Measurements from ENCODE around the gene FMN2. TPM values are rescaled to one million over a fixed set of nuclear protein-coding genes. Genes with fewer than 3 reads are reported as not detected.

Gene FMN2
- total RNA-seq, 1 experiment from 2014 or later, result not detected

DNA sequence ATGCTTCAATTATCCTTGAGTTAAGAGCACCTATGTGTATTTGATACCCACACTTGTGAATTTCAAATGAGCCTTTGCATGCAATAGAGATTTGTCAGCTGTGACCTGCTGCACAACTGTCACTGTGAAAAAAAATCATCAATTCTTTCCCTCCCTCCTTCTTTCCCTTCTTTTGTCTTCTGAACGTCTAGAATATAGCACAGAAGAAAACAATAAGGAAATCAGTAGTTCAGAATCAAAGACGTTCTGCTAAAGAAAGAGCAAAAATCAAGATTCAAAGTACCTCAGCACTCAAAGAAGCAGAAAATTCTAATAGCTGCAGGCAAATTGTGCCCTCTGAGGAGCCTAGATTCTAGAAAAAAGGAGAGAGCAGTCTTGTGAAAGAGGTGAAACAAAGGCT, 1.7 kb upstream of the FMN2 start:
- no peak overlapping the region for H3K4me3 ChIP-seq (ENCODE audit: low read depth, low read length)
- H3K36me3 Mint-ChIP-seq (ENCODE audit: insufficient read depth, unreplicated experiment), result no peaks in the 10 kb centered on the region
- DNase-seq, result no peak
- H3K4me3 Mint-ChIP-seq (ENCODE audit: unreplicated experiment), result no peak overlapping the region
- no peaks in the 10 kb centered on the region for H3K9me3 ChIP-seq
- no TSS peak for BruUV-seq (replicated peaks)
- no peaks in the 10 kb centered on the region for H3K4me1 Mint-ChIP-seq (ENCODE audit: low read depth, unreplicated experiment)
- H3K36me3 ChIP-seq (ENCODE audit: control insufficient read depth, insufficient read depth, low read length), result no peaks in the 10 kb centered on the region
- ChIA-PET CTCF (no interaction called here), POLR2A (no interaction called here)
- no peaks in the 10 kb centered on the region; the same call in 1 of the 2 replicates for H3K27me3 ChIP-seq (replicated peaks; ENCODE audit: control insufficient read depth, insufficient read depth, low read length)
- H3K4me1 ChIP-seq, result 0 out of 2 replicates have a peak, but pooled peaks cover 4% of the 10 kb centered on the region
- intact Hi-C loops (cut with micrococcal nuclease; ENCODE audit: unreplicated experiment), result no loop called here
- peaks cover 24% of the 10 kb centered on the region for H3K27me3 Mint-ChIP-seq (ENCODE audit: insufficient read depth, unreplicated experiment)
- no peaks in the 10 kb centered on the region for H3K9me3 Mint-ChIP-seq (ENCODE audit: unreplicated experiment)
- TF ChIP-seq CTCF (IDR thresholded peaks at IDR 0.05; ENCODE audit: insufficient read depth in 1 of 2, low read depth in 1 of 2, low read length in 1 of 2, severe bottlenecking in 1 of 2, unreplicated experiment in 1 of 2), result no peak
- H3K27ac Mint-ChIP-seq (ENCODE audit: unreplicated experiment), result no peak overlapping the region

- Histone ChIP-seq H3K9me3 (no peaks in the 10 kb centered on the region), H3K4me1 (0 out of 2 replicates have a peak, but pooled peaks cover 4% of the 10 kb centered on the region), H3K27me3 (replicated peaks; ENCODE audit: control insufficient read depth, insufficient read depth, low read length) (no peaks in the 10 kb centered on the region; the same call in 1 of the 2 replicates), H3K36me3 (ENCODE audit: control insufficient read depth, insufficient read depth, low read length) (no peaks in the 10 kb centered on the region), H3K4me3 (ENCODE audit: low read depth, low read length) (no peak overlapping the region)
- intact Hi-C loops (cut with micrococcal nuclease; ENCODE audit: unreplicated experiment), result no loop called here
- TF ChIP-seq CTCF (IDR thresholded peaks at IDR 0.05; ENCODE audit: insufficient read depth in 1 of 2, low read depth in 1 of 2, low read length in 1 of 2, severe bottlenecking in 1 of 2, unreplicated experiment in 1 of 2), result no peak
- no TSS peak for BruUV-seq (replicated peaks)
- CTCF ChIA-PET, result no interaction called here
- Mint-ChIP-seq H3K27me3 (ENCODE audit: insufficient read depth, unreplicated experiment) (peaks cover 26% of the 10 kb centered on the region), H3K4me1 (ENCODE audit: low read depth, unreplicated experiment) (no peaks in the 10 kb centered on the region), H3K27ac (ENCODE audit: unreplicated experiment) (no peak overlapping the region), H3K4me3 (ENCODE audit: unreplicated experiment) (peak overlapping the region; percentile 64), H3K36me3 (ENCODE audit: insufficient read depth, unreplicated experiment) (no peaks in the 10 kb centered on the region), H3K9me3 (ENCODE audit: unreplicated experiment) (no peaks in the 10 kb centered on the region)
- POLR2A ChIA-PET, result no interaction called here
- no peak for DNase-seq
Measured at GRCh38 chr1:240090957-240091600, 604 bp upstream of the FMN2 start.

DNA sequence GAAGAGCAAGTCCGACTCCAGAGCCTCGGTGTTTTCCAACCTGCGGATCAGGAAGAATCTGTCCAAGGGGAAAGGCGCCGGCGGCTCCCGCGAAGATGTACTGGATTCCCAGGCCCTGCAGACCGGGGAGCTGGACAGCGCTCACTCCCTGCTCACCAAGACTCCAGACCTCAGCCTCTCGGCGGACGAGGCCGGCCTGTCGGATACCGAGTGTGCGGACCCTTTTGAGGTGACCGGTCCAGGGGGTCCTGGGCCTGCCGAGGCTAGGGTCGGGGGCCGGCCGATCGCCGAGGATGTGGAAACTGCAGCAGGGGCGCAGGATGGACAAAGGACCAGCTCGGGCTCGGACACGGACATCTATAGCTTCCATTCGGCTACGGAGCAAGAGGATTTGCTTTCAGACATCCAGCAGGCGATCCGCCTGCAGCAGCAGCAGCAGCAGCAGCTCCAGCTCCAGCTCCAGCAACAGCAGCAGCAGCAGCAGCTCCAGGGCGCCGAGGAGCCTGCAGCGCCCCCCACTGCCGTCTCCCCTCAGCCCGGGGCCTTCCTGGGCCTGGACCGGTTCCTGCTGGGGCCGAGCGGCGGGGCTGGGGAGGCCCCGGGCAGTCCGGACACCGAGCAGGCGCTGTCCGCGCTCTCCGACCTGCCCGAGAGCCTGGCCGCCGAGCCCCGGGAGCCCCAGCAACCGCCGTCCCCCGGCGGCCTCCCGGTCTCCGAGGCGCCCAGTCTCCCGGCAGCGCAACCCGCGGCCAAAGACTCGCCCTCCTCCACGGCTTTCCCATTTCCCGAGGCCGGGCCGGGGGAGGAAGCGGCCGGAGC, 827 bp downstream of the FMN2 start:
- Histone ChIP-seq H3K4me1 (0 out of 2 replicates have a peak, but pooled peaks cover 4% of the 10 kb centered on the region), H3K4me3 (ENCODE audit: low read depth, low read length) (no peak overlapping the region), H3K27me3 (replicated peaks; ENCODE audit: control insufficient read depth, insufficient read depth, low read length) (no peaks in the 10 kb centered on the region; the same call in 1 of the 2 replicates), H3K9me3 (no peaks in the 10 kb centered on the region), H3K36me3 (ENCODE audit: control insufficient read depth, insufficient read depth, low read length) (no peaks in the 10 kb centered on the region)
- intact Hi-C loops (cut with micrococcal nuclease; ENCODE audit: unreplicated experiment), result no loop called here
- no peaks in the 10 kb centered on the region for H3K9me3 Mint-ChIP-seq (ENCODE audit: unreplicated experiment)
- no peak overlapping the region for H3K27ac Mint-ChIP-seq (ENCODE audit: unreplicated experiment)
- no TSS peak for BruUV-seq (replicated peaks)
- DNase-seq, result peak; percentile 24 to 38
- no peaks in the 10 kb centered on the region for H3K36me3 Mint-ChIP-seq (ENCODE audit: insufficient read depth, unreplicated experiment)
- ChIA-PET POLR2A (no interaction called here), CTCF (no interaction called here)
- H3K27me3 Mint-ChIP-seq (ENCODE audit: insufficient read depth, unreplicated experiment), result peaks cover 23% of the 10 kb centered on the region
- no peak for TF ChIP-seq CTCF (IDR thresholded peaks at IDR 0.05; ENCODE audit: insufficient read depth in 1 of 2, low read depth in 1 of 2, low read length in 1 of 2, severe bottlenecking in 1 of 2, unreplicated experiment in 1 of 2)
- H3K4me1 Mint-ChIP-seq (ENCODE audit: low read depth, unreplicated experiment), result no peaks in the 10 kb centered on the region
- peak overlapping the region; percentile 64 for H3K4me3 Mint-ChIP-seq (ENCODE audit: unreplicated experiment)
